RCC 7860 (cell line): ENCODE measurements around the gene FNBP1L.
"Not testable (repeated sequence)": the region's sequence is repeated elsewhere in the genome, so short reads cannot be mapped to it uniquely, and the experiment has no call there.

Source experiments
- DNase-seq: peaks from one replicate; pipeline ENCODE4 v3.0.0-alpha.2; 2015; ENCODE audit warnings: low spot score
- FAIRE-seq: peaks from 2 replicates; lab custom pipeline; 2012; peaks lifted over from hg19 to GRCh38; lab: Jason Lieb, UNC

Gene FNBP1L

GRCh38 chr1:93481899-93482298 is 34.0 kb downstream of the FNBP1L start:
- not testable (repeated sequence) for DNase-seq, FAIRE-seq

GRCh38 chr1:93483200-93483599 is 35.3 kb downstream of the FNBP1L start:
- no peak for FAIRE-seq

GRCh38 chr1:93483606-93484005 is 35.7 kb downstream of the FNBP1L start:
- DNase-seq (no peak), FAIRE-seq (no peak)

More at GRCh38 chr1:93483200-93483599, 35.3 kb downstream of the FNBP1L start:
- no peak for DNase-seq

GRCh38 chr1:93488207-93488606 is 40.3 kb downstream of the FNBP1L start:
- FAIRE-seq: no peak
- no peak for DNase-seq

- DNase-seq (no peak), FAIRE-seq (peak; percentile 8)
These were observed 41.8 kb downstream of the FNBP1L start for GRCh38 chr1:93489756-93490155.

GRCh38 chr1:93490357-93490756 is 42.4 kb downstream of the FNBP1L start:
- FAIRE-seq (peak; percentile 59), DNase-seq (no peak)

GRCh38 chr1:93495911-93496310 is 48.0 kb downstream of the FNBP1L start:
- no peak for FAIRE-seq
- DNase-seq: no peak

- DNase-seq (no peak), FAIRE-seq (no peak)
These were observed 48.6 kb downstream of the FNBP1L start for GRCh38 chr1:93496520-93496919.

- DNase-seq (no peak), FAIRE-seq (no peak)
These were observed 51.2 kb downstream of the FNBP1L start for GRCh38 chr1:93499075-93499474.

- DNase-seq (no peak), FAIRE-seq (no peak)
These were observed 51.6 kb downstream of the FNBP1L start for GRCh38 chr1:93499533-93499932.

- FAIRE-seq (no peak), DNase-seq (no peak)
These were observed 52.4 kb downstream of the FNBP1L start for GRCh38 chr1:93500275-93500674.

- FAIRE-seq (no peak), DNase-seq (no peak)
These were observed 53.5 kb downstream of the FNBP1L start for GRCh38 chr1:93501399-93501798.

GRCh38 chr1:93501829-93502369 is 54.0 kb downstream of the FNBP1L start:
- FAIRE-seq: no peak
- DNase-seq: no peak

GRCh38 chr1:93502571-93502970 is 54.7 kb downstream of the FNBP1L start:
- DNase-seq (no peak), FAIRE-seq (no peak)

- DNase-seq (no peak), FAIRE-seq (no peak)
These were observed 55.2 kb downstream of the FNBP1L start for GRCh38 chr1:93503163-93503562.

- no peak for FAIRE-seq
- no peak for DNase-seq
These were observed 55.9 kb downstream of the FNBP1L start for GRCh38 chr1:93503816-93504215.

- DNase-seq (no peak), FAIRE-seq (no peak)
These were observed 56.5 kb downstream of the FNBP1L start for GRCh38 chr1:93504247-93505033.

GRCh38 chr1:93506126-93506525 is 58.2 kb downstream of the FNBP1L start:
- no peak for DNase-seq
- no peak for FAIRE-seq

GRCh38 chr1:93516164-93516563 is 68.2 kb downstream of the FNBP1L start:
- FAIRE-seq (no peak), DNase-seq (no peak)

- no peak for FAIRE-seq
These were observed 70.6 kb downstream of the FNBP1L start for GRCh38 chr1:93518516-93518915.

GRCh38 chr1:93519199-93519829 is 71.4 kb downstream of the FNBP1L start:
- DNase-seq (peak; percentile 29), FAIRE-seq (peak; percentile 8)

More at GRCh38 chr1:93518516-93518915, 70.6 kb downstream of the FNBP1L start:
- DNase-seq: no peak

- DNase-seq (no peak), FAIRE-seq (no peak)
These were observed 73.7 kb downstream of the FNBP1L start for GRCh38 chr1:93521618-93522017.
